Heart left ventricle (tissue), 13 donors: ENCODE measurements around the gene ZNF157.

Source experiments
- CTCF ChIP-seq, 12 donors: fragments of 200-600 bp; sonication (generic) in 4 of 12; IDR thresholded peaks; one replicate each; pipeline versions ENCODE4 v1.5.0 to v1.8.0; 2018 to 2022; ENCODE audit warnings: antibody characterized with exemption in 12 of 12, mild to moderate bottlenecking in 5 of 12
- POLR2A ChIP-seq, 2 donors: fragments of 450-650 bp; IDR thresholded peaks; one replicate each; pipeline ENCODE4 v1.6.1; 2017; ENCODE audit warnings: antibody characterized with exemption in 2 of 2, mild to moderate bottlenecking in 2 of 2, moderate library complexity in 2 of 2
- donor health status: ischemic (EF 13 %, LVEDD 7.1; RV severe dilation, severe dysfunction).
- donor health status: DM: no; HTN: yes; CAD: no.
- donor health status: DM: no; HTN: no; CAD: no.
- donor health status: ischemic (EF 25% LVEDD 6.9; RV normal size, moderate dysfunction).
- donor health status: ischemic (EF 25% LVEDD 5.7; RV mildly dilated, moderate dysfunction).
- donor health status: ischemic (EF 35%, LVEDD 5.7; RV mildly dilated, moderate dysfunction).
- donor health status: nonischemic (EF 11% LVEDD 7.7; RV severe dilation, severe dysfunction).
- donor health status: DM: yes; HTN: yes; CAD: no.
- donor health status: PGD.
- donor health status: ischemic (EF 29% LVEDD 5.4; RV normal size, mild dysfunction).
- donor health status: nonischemic (EF 23%, LVEDD 6.1; RV moderate dilation, normal function).

DNA sequence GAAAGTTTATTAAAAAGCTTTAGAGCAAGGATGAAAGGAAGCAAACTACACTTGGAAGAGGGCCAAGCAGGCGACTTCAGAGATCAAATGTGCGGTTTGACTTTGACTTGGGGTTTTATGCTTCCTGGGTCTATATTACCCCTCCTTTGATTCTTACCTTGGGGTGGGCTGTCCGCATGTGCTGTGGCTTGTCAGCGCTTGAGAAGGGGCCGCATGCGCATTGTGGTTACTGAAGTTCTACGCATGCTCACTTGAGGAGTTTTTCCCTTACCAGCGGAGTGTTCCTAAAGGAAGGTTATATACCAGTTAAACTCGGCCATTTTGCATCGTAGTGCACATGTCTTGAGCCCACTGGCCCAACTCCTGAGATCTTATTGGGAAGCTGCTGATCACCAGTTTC is 9.9 kb downstream of the ZNF157 start:
- TF ChIP-seq CTCF (IDR thresholded peaks at IDR 0.05): no peak
- TF ChIP-seq POLR2A (IDR thresholded peaks at IDR 0.05): no peak
